ENCODE results near the gene RMDN2. TPM values are rescaled to one million over a fixed set of nuclear protein-coding genes. Genes with fewer than 3 reads are reported as not detected.

RMDN2 gene
- total and polyA plus RNA-seq, 2 experiments from 2014 or later = 3.4 to 3.6 TPM

DNA sequence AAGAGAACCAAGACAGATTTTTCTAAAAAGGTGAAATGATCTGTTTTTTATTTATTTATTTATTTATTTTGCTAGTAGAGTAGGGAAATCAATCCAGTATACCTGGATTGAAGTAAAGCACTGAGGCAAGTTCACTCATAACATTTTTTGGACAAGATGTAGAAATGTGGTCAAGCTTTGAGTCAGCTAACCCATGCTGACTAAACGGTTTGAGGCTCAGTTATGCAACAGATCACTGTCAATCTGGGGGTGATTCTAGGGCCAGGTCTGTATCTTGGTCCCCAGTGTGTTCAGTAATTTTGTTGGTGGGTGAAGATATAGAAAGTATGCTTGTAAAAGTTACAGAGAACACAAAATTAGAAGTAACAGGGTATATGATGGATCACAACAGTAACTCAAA is 60.2 kb downstream of the RMDN2 start (continued):
- TF ChIP-seq, protein P1, sequence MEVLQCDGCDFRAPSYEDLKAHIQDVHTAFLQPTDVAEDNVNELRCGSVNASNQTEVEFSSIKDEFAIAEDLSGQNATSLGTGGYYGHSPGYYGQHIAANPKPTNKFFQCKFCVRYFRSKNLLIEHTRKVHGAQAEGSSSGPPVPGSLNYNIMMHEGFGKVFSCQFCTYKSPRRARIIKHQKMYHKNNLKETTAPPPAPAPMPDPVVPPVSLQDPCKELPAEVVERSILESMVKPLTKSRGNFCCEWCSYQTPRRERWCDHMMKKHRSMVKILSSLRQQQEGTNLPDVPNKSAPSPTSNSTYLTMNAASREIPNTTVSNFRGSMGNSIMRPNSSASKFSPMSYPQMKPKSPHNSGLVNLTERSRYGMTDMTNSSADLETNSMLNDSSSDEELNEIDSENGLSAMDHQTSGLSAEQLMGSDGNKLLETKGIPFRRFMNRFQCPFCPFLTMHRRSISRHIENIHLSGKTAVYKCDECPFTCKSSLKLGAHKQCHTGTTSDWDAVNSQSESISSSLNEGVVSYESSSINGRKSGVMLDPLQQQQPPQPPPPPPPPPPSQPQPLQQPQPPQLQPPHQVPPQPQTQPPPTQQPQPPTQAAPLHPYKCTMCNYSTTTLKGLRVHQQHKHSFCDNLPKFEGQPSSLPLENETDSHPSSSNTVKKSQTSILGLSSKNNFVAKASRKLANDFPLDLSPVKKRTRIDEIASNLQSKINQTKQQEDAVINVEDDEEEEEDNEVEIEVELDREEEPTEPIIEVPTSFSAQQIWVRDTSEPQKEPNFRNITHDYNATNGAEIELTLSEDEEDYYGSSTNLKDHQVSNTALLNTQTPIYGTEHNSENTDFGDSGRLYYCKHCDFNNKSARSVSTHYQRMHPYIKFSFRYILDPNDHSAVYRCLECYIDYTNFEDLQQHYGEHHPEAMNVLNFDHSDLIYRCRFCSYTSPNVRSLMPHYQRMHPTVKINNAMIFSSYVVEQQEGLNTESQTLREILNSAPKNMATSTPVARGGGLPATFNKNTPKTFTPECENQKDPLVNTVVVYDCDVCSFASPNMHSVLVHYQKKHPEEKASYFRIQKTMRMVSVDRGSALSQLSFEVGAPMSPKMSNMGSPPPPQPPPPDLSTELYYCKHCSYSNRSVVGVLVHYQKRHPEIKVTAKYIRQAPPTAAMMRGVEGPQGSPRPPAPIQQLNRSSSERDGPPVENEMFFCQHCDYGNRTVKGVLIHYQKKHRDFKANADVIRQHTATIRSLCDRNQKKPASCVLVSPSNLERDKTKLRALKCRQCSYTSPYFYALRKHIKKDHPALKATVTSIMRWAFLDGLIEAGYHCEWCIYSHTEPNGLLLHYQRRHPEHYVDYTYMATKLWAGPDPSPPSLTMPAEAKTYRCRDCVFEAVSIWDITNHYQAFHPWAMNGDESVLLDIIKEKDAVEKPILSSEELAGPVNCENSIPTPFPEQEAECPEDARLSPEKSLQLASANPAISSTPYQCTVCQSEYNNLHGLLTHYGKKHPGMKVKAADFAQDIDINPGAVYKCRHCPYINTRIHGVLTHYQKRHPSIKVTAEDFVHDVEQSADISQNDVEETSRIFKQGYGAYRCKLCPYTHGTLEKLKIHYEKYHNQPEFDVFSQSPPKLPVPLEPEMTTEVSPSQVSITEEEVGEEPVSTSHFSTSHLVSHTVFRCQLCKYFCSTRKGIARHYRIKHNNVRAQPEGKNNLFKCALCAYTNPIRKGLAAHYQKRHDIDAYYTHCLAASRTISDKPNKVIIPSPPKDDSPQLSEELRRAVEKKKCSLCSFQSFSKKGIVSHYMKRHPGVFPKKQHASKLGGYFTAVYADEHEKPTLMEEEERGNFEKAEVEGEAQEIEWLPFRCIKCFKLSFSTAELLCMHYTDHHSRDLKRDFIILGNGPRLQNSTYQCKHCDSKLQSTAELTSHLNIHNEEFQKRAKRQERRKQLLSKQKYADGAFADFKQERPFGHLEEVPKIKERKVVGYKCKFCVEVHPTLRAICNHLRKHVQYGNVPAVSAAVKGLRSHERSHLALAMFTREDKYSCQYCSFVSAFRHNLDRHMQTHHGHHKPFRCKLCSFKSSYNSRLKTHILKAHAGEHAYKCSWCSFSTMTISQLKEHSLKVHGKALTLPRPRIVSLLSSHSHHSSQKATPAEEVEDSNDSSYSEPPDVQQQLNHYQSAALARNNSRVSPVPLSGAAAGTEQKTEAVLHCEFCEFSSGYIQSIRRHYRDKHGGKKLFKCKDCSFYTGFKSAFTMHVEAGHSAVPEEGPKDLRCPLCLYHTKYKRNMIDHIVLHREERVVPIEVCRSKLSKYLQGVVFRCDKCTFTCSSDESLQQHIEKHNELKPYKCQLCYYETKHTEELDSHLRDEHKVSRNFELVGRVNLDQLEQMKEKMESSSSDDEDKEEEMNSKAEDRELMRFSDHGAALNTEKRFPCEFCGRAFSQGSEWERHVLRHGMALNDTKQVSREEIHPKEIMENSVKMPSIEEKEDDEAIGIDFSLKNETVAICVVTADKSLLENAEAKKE (CRISPR knock-in tag; IDR thresholded peaks at IDR 0.05) = no peak
- TF ChIP-seq CTCF (conservative IDR thresholded peaks at IDR 0.05; ENCODE audit: low read depth in 2 of 2) (no peak), EZH2 (IDR thresholded peaks at IDR 0.05; ENCODE audit: low read depth, unreplicated experiment) (no peak)

GRCh38 chr2:37987098-37987775 is 62.1 kb downstream of the RMDN2 start:
- no peak for ATAC-seq
- no peaks in the 10 kb centered on the region; the same call in 2 of the 3 replicates for H3K9me3 Mint-ChIP-seq
- TF ChIP-seq NANOG (IDR thresholded peaks at IDR 0.05; ENCODE audit: borderline replicate concordance) (no peak), CTCF (conservative IDR thresholded peaks at IDR 0.05; ENCODE audit: low read depth in 2 of 2) (no peak), JUNB (IDR thresholded peaks at IDR 0.05; ENCODE audit: unreplicated experiment) (no peak), CREB1 (CRISPR knock-in tag; IDR thresholded peaks at IDR 0.05; ENCODE audit: low read depth) (no peak), ZNF331 (CRISPR knock-in tag; IDR thresholded peaks at IDR 0.05; ENCODE audit: low read depth) (no peak)
- TF ChIP-seq, protein P2, sequence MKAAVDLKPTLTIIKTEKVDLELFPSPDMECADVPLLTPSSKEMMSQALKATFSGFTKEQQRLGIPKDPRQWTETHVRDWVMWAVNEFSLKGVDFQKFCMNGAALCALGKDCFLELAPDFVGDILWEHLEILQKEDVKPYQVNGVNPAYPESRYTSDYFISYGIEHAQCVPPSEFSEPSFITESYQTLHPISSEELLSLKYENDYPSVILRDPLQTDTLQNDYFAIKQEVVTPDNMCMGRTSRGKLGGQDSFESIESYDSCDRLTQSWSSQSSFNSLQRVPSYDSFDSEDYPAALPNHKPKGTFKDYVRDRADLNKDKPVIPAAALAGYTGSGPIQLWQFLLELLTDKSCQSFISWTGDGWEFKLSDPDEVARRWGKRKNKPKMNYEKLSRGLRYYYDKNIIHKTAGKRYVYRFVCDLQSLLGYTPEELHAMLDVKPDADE (IDR thresholded peaks at IDR 0.05) = no peak
- TF ChIP-seq, protein P3, sequence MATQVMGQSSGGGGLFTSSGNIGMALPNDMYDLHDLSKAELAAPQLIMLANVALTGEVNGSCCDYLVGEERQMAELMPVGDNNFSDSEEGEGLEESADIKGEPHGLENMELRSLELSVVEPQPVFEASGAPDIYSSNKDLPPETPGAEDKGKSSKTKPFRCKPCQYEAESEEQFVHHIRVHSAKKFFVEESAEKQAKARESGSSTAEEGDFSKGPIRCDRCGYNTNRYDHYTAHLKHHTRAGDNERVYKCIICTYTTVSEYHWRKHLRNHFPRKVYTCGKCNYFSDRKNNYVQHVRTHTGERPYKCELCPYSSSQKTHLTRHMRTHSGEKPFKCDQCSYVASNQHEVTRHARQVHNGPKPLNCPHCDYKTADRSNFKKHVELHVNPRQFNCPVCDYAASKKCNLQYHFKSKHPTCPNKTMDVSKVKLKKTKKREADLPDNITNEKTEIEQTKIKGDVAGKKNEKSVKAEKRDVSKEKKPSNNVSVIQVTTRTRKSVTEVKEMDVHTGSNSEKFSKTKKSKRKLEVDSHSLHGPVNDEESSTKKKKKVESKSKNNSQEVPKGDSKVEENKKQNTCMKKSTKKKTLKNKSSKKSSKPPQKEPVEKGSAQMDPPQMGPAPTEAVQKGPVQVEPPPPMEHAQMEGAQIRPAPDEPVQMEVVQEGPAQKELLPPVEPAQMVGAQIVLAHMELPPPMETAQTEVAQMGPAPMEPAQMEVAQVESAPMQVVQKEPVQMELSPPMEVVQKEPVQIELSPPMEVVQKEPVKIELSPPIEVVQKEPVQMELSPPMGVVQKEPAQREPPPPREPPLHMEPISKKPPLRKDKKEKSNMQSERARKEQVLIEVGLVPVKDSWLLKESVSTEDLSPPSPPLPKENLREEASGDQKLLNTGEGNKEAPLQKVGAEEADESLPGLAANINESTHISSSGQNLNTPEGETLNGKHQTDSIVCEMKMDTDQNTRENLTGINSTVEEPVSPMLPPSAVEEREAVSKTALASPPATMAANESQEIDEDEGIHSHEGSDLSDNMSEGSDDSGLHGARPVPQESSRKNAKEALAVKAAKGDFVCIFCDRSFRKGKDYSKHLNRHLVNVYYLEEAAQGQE (IDR thresholded peaks at IDR 0.05; ENCODE audit: unreplicated experiment) = no peak

More at GRCh38 chr2:37987098-37987775, 62.1 kb downstream of the RMDN2 start:
- Mint-ChIP-seq H3K36me3 (ENCODE audit: low read depth) (no peaks in the 10 kb centered on the region), H3K4me3 (no peak overlapping the region), H3K27ac (no peak overlapping the region), H3K27me3 (ENCODE audit: insufficient read depth, low read depth, poor library complexity) (no peaks in the 10 kb centered on the region), H3K4me1 (peaks cover 8% of the 10 kb centered on the region)
- H4K20me1 ChIP-seq (replicated peaks; ENCODE audit: insufficient read depth) = no peaks in the 10 kb centered on the region
- H2AFZ ChIP-seq = no peak overlapping the region
- no peaks in the 10 kb centered on the region for H3K79me2 ChIP-seq (replicated peaks; ENCODE audit: insufficient read depth)
- no peak overlapping the region for H3K27ac ChIP-seq (ENCODE audit: low read depth)
- H3K4me1 ChIP-seq (ENCODE audit: insufficient read depth) = peaks cover 3% of the 10 kb centered on the region; the same call in 1 of the 2 replicates
- no peaks in the 10 kb centered on the region for H3F3A ChIP-seq (replicated peaks; ENCODE audit: low read depth)
- H3K4me3 ChIP-seq = no peak overlapping the region
- H3K4me2 ChIP-seq = no peak overlapping the region
- no peak for DNase-seq (ENCODE audit: low spot score)
- H3K27me3 ChIP-seq (ENCODE audit: insufficient read depth) = no peaks in the 10 kb centered on the region
- no peaks in the 10 kb centered on the region for H3K36me3 ChIP-seq (ENCODE audit: insufficient read depth)
- H3K9me2 ChIP-seq (ENCODE audit: insufficient read depth) = no peaks in the 10 kb centered on the region

All from GM23338 (cell line).